Gastrocnemius medialis (tissue), 4 donors: ENCODE data around the gene ALKAL2. TPM values are rescaled to one million over a fixed set of nuclear protein-coding genes. Genes with fewer than 3 reads are reported as not detected.

ENCODE experiments used
- ATAC-seq, 2 donors: fragments of 150-250 bp; one replicate each; pipeline ENCODE4 v1.9.1; 2016
- DNase-seq, 2 donors: peaks; one replicate each; pipeline ENCODE4 v3.0.0-alpha.2; 2019
- H3K27ac ChIP-seq, 4 donors: fragments of 200-600 bp; sonication (generic); 1 replicate in 1 of 4; 2 replicates in 3 of 4; pipeline ENCODE4 v1.5.1; 2016 to 2018; ENCODE audit warnings: mild to moderate bottlenecking in 2 of 4, moderate library complexity in 1 of 4
- H3K27me3 ChIP-seq, 3 donors: fragments of 200-600 bp; sonication (generic) in 2 of 3; 1 replicate in 1 of 3; 2 replicates in 2 of 3; pipeline versions ENCODE4 v1.5.1 to v1.6.0; 2016 to 2019; ENCODE audit warnings: mild to moderate bottlenecking in 1 of 3, moderate library complexity in 1 of 3
- H3K36me3 ChIP-seq, 2 donors: fragments of 200-600 bp; sonication (generic) in 1 of 2; one replicate each; pipeline ENCODE4 v1.5.1; 2017 to 2018
- H3K4me1 ChIP-seq, 2 donors: fragments of 200-600 bp; sonication (generic) in 1 of 2; one replicate each; pipeline ENCODE4 v1.5.1; 2016 to 2017; ENCODE audit warnings: mild to moderate bottlenecking in 2 of 2
- H3K4me3 ChIP-seq, 4 donors: fragments of 200-600 bp; sonication (generic) in 3 of 4; 1 replicate in 1 of 4; 2 replicates in 3 of 4; pipeline ENCODE4 v1.5.1; 2016 to 2019; ENCODE audit warnings: mild to moderate bottlenecking in 2 of 4
- H3K9me3 ChIP-seq, 3 donors: fragments of 200-600 bp; sonication (generic) in 2 of 3; 1 replicate in 1 of 3; 2 replicates in 2 of 3; pipeline ENCODE4 v1.5.1; 2016 to 2019
- POLR2A ChIP-seq, 2 donors: fragments of 450-650 bp; IDR thresholded peaks; one replicate each; pipeline ENCODE4 v1.6.1; 2017; ENCODE audit warnings: antibody characterized with exemption in 2 of 2, mild to moderate bottlenecking in 2 of 2, moderate library complexity in 2 of 2
- in situ Hi-C, 4 donors: fragments of 200-750 bp; cut with MboI; loops; one replicate each; pipeline versions ENCODE4 v1.15.0 to v1.8.0; 2017; ENCODE audit warnings: low sequenced_read_pairs in 4 of 4
- intact Hi-C: fragments of 100-400 bp; cut with DNase I; formaldehyde crosslinking; loops from one replicate; pipeline ENCODE4 v1.15.1; 2023; ENCODE audit warnings: low total_unique reads
- total RNA-seq, 4 donors: library from RNA; depleted of rRNA; stranded (reverse); fragments of >200 nt; gene quantifications; one replicate each; pipeline versions ENCODE4 v1.1.0 to v1.2.3, GENCODE V29; 2016
- TF ChIP-seq, protein P1 (sequence below), 5 experiments: fragments of 450-650 bp in 3 of 5; fragments of 200-600 bp in 2 of 5; sonication (generic) in 2 of 5; IDR thresholded peaks in 4 of 5; conservative IDR thresholded peaks in 1 of 5; 1 replicate in 4 of 5; 2 replicates in 1 of 5; pipeline ENCODE4 v1.5.1; 2016 to 2019; ENCODE audit warnings: antibody characterized with exemption in 5 of 5, mild to moderate bottlenecking in 3 of 5, moderate library complexity in 3 of 5

Gene ALKAL2
- total RNA-seq, 4 donors from 2014 or later, result not detected

DNA sequence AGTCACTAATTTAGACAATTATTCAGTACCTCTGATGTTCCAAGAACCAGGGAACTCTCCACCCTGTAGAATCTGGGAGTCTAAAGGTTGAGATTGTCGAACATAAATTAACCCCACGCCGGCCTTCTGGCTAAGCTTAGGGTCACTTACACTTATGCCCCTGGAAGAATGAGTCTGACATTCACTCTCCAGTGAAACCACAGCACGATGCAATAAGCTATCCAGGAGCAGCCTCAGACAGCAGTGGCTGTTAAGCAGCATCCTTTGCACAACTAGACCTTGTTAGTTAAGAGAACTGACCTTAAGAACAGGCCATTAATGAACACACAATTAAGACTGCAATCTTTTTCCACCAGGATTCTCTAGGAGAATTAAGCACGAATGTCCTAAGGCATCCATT lies 49.0 kb downstream of the ALKAL2 start:
- no peaks in the 10 kb centered on the region for H3K9me3 ChIP-seq
- intact Hi-C loops (no loop called here), in situ Hi-C loops (no loop called here)
- no peaks in the 10 kb centered on the region for H3K27me3 ChIP-seq
- H3K4me3 ChIP-seq, result no peak overlapping the region
- no peaks in the 10 kb centered on the region for H3K4me1 ChIP-seq
- no peak for DNase-seq
- ATAC-seq, result no peak
- H3K27ac ChIP-seq, result no peak overlapping the region
- H3K36me3 ChIP-seq, result peaks cover 0 to 27% of the 10 kb centered on the region in 2 donors
- TF ChIP-seq, protein P1, sequence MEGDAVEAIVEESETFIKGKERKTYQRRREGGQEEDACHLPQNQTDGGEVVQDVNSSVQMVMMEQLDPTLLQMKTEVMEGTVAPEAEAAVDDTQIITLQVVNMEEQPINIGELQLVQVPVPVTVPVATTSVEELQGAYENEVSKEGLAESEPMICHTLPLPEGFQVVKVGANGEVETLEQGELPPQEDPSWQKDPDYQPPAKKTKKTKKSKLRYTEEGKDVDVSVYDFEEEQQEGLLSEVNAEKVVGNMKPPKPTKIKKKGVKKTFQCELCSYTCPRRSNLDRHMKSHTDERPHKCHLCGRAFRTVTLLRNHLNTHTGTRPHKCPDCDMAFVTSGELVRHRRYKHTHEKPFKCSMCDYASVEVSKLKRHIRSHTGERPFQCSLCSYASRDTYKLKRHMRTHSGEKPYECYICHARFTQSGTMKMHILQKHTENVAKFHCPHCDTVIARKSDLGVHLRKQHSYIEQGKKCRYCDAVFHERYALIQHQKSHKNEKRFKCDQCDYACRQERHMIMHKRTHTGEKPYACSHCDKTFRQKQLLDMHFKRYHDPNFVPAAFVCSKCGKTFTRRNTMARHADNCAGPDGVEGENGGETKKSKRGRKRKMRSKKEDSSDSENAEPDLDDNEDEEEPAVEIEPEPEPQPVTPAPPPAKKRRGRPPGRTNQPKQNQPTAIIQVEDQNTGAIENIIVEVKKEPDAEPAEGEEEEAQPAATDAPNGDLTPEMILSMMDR (IDR thresholded peaks at IDR 0.05 in 4 of 5, conservative IDR thresholded peaks at IDR 0.05 in 1 of 5), result no peak

DNA sequence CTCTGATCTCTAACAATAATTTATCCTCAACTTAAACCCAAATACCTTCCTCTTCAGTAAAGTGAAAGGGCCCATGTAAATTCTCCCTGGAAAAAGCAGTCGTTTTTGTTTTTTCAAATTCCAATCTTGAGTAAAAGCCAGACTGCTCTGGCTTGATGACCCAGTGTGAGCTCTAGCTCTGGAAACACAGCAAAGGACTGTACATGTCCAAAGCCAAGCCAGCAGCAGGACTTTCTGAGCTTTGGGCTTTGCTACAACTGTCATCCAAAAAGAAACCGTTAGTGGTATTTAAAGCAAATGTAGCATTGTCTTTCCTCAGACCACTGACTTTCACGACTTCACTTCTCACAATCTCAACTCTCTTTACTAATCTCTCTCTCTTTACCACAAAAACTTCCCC lies 49.5 kb downstream of the ALKAL2 start:
- intact Hi-C loops (no loop called here), in situ Hi-C loops (no loop called here)
- Histone ChIP-seq H3K36me3 (peaks cover 0 to 22% of the 10 kb centered on the region in 2 donors), H3K4me3 (no peak overlapping the region), H3K9me3 (no peaks in the 10 kb centered on the region), H3K27ac (no peak overlapping the region), H3K27me3 (no peaks in the 10 kb centered on the region), H3K4me1 (no peaks in the 10 kb centered on the region)
- DNase-seq (no peak), ATAC-seq (no peak)
- TF ChIP-seq, protein P1 (IDR thresholded peaks at IDR 0.05 in 4 of 5, conservative IDR thresholded peaks at IDR 0.05 in 1 of 5), result no peak
- no peak for TF ChIP-seq POLR2A (IDR thresholded peaks at IDR 0.05)

DNA sequence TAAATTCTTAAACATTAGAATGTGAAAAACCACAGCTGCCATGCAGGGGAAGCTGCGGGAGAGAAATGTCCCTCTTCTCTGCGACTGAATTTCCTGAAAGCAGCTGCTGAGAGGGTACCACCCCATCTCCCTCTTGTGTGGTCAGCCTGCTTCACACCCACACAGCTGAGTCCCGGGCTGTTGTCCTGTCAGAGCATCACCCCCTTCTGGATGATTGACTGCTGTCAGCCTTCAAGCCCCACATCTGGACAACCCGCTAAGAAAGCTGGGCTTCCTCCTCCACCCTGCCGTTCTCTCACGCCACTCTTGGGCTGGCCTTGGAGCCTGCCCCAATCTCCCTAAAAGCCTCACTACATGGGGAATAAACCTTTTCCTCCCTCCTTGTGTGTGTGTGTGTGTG lies 50.0 kb downstream of the ALKAL2 start:
- DNase-seq, result no peak
- in situ Hi-C loops, result no loop called here
- no peak for ATAC-seq
- Histone ChIP-seq H3K4me1 (no peaks in the 10 kb centered on the region), H3K27ac (no peak overlapping the region), H3K27me3 (no peaks in the 10 kb centered on the region), H3K9me3 (no peaks in the 10 kb centered on the region), H3K36me3 (peaks cover 0 to 17% of the 10 kb centered on the region in 2 donors), H3K4me3 (no peak overlapping the region)
- no peak for TF ChIP-seq POLR2A (IDR thresholded peaks at IDR 0.05)
- TF ChIP-seq, protein P1 (IDR thresholded peaks at IDR 0.05 in 4 of 5, conservative IDR thresholded peaks at IDR 0.05 in 1 of 5), result no peak
- intact Hi-C loops, result no loop called here

DNA sequence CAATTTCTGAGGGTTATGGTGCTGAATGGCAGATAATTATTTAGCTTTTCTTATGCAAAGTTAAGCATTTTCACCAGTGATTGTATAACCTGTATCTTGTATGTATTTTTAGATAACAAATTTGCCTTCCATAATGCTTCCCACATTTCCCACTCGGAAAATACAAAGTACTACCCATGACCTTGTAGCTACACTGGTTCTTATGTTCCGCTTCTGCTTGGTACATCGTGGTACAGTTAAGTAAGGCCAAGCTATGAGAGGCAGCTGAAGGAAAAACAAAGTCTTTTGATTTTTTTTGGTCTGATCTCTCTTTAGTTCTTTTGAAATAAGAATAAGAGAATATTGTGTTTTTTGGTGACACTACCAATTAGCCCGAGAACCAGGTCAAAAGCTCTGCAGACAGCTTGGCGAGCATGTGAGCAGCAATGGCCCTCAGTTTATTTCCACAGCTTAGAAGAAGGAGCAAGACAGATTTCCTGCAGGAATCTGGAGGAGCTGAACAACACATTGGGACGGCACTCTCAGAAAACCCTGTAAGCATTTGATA lies 50.8 kb downstream of the ALKAL2 start:
- no peak overlapping the region for H3K27ac ChIP-seq
- peaks cover 0 to 9% of the 10 kb centered on the region in 2 donors for H3K36me3 ChIP-seq
- H3K27me3 ChIP-seq, result no peaks in the 10 kb centered on the region
- in situ Hi-C loops (no loop called here), intact Hi-C loops (no loop called here)
- no peak for DNase-seq
- H3K4me3 ChIP-seq, result no peak overlapping the region
- TF ChIP-seq, protein P1 (IDR thresholded peaks at IDR 0.05 in 4 of 5, conservative IDR thresholded peaks at IDR 0.05 in 1 of 5), result no peak
- TF ChIP-seq POLR2A (IDR thresholded peaks at IDR 0.05), result no peak
- H3K4me1 ChIP-seq, result no peaks in the 10 kb centered on the region
- H3K9me3 ChIP-seq, result no peaks in the 10 kb centered on the region
- ATAC-seq, result no peak

DNA sequence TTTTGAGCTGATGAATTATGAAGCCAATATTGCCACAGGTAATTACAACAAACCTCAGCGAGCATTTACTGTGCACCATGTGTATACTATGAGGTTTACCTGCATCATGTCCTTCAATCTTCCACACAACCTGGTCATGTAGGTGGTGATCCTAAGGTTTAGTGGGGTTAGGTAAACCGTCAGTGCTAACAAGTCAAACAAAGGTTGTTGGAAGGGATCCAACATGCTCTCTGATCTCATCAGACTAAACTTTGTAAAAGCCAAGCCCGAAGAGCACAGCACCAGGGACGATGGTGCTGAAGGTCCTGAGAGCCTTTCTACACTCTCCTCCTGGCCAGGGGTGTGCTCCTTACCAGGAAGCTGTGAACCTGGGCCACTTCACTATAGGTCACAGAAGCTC lies 53.5 kb downstream of the ALKAL2 start:
- TF ChIP-seq, protein P1 (IDR thresholded peaks at IDR 0.05 in 4 of 5, conservative IDR thresholded peaks at IDR 0.05 in 1 of 5), result no peak
- TF ChIP-seq POLR2A (IDR thresholded peaks at IDR 0.05), result no peak
- no peaks in the 10 kb centered on the region for H3K27me3 ChIP-seq
- H3K36me3 ChIP-seq, result peaks cover 0 to 15% of the 10 kb centered on the region in 2 donors
- no peak for DNase-seq
- no peak overlapping the region for H3K27ac ChIP-seq
- no peaks in the 10 kb centered on the region for H3K9me3 ChIP-seq
- ATAC-seq, result no peak
- H3K4me1 ChIP-seq, result no peaks in the 10 kb centered on the region
- no peak overlapping the region for H3K4me3 ChIP-seq
- in situ Hi-C loops (no loop called here), intact Hi-C loops (no loop called here)
